Heart left ventricle (tissue), 13 donors: ENCODE data around the gene LDHA.

ENCODE experiments used
- POLR2A ChIP-seq, 2 donors: fragments of 450-650 bp; IDR thresholded peaks; one replicate each; pipeline ENCODE4 v1.6.1; 2017; ENCODE audit warnings: antibody characterized with exemption in 2 of 2, mild to moderate bottlenecking in 2 of 2, moderate library complexity in 2 of 2
- TF ChIP-seq, protein P1 (sequence below), 12 donors: fragments of 200-600 bp; sonication (generic) in 4 of 12; IDR thresholded peaks; one replicate each; pipeline versions ENCODE4 v1.5.0 to v1.8.0; 2018 to 2022; ENCODE audit warnings: antibody characterized with exemption in 12 of 12, mild to moderate bottlenecking in 5 of 12
- donor health status: ischemic (EF 13 %, LVEDD 7.1; RV severe dilation, severe dysfunction).
- donor health status: DM: no; HTN: yes; CAD: no.
- donor health status: DM: no; HTN: no; CAD: no.
- donor health status: ischemic (EF 25% LVEDD 6.9; RV normal size, moderate dysfunction).
- donor health status: ischemic (EF 25% LVEDD 5.7; RV mildly dilated, moderate dysfunction).
- donor health status: ischemic (EF 35%, LVEDD 5.7; RV mildly dilated, moderate dysfunction).
- donor health status: nonischemic (EF 11% LVEDD 7.7; RV severe dilation, severe dysfunction).
- donor health status: DM: yes; HTN: yes; CAD: no.
- donor health status: PGD.
- donor health status: ischemic (EF 29% LVEDD 5.4; RV normal size, mild dysfunction).
- donor health status: nonischemic (EF 23%, LVEDD 6.1; RV moderate dilation, normal function).

DNA sequence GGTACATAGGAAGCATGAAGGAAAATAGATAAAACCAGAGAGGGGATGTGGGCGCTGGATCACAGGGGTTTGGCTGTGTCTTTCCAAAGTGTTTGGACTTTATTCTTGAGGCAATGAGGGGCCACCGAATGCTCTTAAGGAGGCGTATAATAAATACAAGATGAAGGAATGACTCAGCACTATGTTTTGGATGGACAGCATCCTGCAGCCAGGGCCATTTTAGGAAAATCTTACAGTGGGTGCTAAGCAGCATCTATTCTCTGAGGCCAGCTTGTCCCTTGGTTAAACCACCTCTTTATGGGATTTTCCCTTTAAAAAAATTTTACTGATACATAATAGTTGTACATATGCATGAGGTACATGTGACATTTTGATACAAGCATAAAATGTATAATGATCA lies 4.3 kb upstream of the LDHA start:
- TF ChIP-seq, protein P1, sequence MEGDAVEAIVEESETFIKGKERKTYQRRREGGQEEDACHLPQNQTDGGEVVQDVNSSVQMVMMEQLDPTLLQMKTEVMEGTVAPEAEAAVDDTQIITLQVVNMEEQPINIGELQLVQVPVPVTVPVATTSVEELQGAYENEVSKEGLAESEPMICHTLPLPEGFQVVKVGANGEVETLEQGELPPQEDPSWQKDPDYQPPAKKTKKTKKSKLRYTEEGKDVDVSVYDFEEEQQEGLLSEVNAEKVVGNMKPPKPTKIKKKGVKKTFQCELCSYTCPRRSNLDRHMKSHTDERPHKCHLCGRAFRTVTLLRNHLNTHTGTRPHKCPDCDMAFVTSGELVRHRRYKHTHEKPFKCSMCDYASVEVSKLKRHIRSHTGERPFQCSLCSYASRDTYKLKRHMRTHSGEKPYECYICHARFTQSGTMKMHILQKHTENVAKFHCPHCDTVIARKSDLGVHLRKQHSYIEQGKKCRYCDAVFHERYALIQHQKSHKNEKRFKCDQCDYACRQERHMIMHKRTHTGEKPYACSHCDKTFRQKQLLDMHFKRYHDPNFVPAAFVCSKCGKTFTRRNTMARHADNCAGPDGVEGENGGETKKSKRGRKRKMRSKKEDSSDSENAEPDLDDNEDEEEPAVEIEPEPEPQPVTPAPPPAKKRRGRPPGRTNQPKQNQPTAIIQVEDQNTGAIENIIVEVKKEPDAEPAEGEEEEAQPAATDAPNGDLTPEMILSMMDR (IDR thresholded peaks at IDR 0.05): no peak
- no peak for TF ChIP-seq POLR2A (IDR thresholded peaks at IDR 0.05)
